Measurements from ENCODE around the gene GAST.

GRCh38 chr17:41679740-41680425 is 32.2 kb upstream of the GAST start:
- TF ChIP-seq, protein P1, sequence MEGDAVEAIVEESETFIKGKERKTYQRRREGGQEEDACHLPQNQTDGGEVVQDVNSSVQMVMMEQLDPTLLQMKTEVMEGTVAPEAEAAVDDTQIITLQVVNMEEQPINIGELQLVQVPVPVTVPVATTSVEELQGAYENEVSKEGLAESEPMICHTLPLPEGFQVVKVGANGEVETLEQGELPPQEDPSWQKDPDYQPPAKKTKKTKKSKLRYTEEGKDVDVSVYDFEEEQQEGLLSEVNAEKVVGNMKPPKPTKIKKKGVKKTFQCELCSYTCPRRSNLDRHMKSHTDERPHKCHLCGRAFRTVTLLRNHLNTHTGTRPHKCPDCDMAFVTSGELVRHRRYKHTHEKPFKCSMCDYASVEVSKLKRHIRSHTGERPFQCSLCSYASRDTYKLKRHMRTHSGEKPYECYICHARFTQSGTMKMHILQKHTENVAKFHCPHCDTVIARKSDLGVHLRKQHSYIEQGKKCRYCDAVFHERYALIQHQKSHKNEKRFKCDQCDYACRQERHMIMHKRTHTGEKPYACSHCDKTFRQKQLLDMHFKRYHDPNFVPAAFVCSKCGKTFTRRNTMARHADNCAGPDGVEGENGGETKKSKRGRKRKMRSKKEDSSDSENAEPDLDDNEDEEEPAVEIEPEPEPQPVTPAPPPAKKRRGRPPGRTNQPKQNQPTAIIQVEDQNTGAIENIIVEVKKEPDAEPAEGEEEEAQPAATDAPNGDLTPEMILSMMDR (IDR thresholded peaks at IDR 0.05), result no peak
- TF ChIP-seq POLR2A (IDR thresholded peaks at IDR 0.05), result no peak
- no peak for TF ChIP-seq EP300 (IDR thresholded peaks at IDR 0.05)

All from ovary (tissue), 3 donors.